ENCODE data around the gene FCRL2.

DNA sequence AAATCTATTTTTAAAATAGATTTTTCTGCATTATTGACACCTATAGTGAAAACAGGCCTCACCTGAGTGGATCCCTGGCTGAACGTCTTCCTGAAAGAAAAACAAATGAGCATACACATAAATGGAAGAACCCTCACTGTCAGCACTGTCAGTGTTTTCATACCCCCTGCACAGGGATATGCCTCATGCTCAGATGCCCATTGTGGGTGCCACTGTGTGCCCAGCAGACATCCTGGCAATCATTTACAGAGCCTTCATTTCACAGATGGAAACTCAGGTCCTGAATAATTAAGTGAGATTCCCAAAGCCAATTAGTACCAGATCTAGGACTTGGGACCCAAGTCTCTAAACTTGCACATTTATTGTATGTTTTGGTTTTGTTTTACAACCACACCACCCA, 23.1 kb upstream of the FCRL2 start:
- TF ChIP-seq, protein P1, sequence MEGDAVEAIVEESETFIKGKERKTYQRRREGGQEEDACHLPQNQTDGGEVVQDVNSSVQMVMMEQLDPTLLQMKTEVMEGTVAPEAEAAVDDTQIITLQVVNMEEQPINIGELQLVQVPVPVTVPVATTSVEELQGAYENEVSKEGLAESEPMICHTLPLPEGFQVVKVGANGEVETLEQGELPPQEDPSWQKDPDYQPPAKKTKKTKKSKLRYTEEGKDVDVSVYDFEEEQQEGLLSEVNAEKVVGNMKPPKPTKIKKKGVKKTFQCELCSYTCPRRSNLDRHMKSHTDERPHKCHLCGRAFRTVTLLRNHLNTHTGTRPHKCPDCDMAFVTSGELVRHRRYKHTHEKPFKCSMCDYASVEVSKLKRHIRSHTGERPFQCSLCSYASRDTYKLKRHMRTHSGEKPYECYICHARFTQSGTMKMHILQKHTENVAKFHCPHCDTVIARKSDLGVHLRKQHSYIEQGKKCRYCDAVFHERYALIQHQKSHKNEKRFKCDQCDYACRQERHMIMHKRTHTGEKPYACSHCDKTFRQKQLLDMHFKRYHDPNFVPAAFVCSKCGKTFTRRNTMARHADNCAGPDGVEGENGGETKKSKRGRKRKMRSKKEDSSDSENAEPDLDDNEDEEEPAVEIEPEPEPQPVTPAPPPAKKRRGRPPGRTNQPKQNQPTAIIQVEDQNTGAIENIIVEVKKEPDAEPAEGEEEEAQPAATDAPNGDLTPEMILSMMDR (conservative IDR thresholded peaks at IDR 0.05; ENCODE audit: low read depth in 2 of 2), result no peak
- TF ChIP-seq CREB1 (CRISPR knock-in tag; IDR thresholded peaks at IDR 0.05; ENCODE audit: low read depth), result no peak
- TF ChIP-seq EZH2 (IDR thresholded peaks at IDR 0.05; ENCODE audit: low read depth, unreplicated experiment), result no peak
- TF ChIP-seq POLR2AphosphoS5 (IDR thresholded peaks at IDR 0.05; ENCODE audit: low read depth), result no peak
- no peak for TF ChIP-seq NANOG (IDR thresholded peaks at IDR 0.05; ENCODE audit: borderline replicate concordance)
- no peak for TF ChIP-seq EZH2phosphoT487 (IDR thresholded peaks at IDR 0.05; ENCODE audit: unreplicated experiment)
- TF ChIP-seq, protein P2, sequence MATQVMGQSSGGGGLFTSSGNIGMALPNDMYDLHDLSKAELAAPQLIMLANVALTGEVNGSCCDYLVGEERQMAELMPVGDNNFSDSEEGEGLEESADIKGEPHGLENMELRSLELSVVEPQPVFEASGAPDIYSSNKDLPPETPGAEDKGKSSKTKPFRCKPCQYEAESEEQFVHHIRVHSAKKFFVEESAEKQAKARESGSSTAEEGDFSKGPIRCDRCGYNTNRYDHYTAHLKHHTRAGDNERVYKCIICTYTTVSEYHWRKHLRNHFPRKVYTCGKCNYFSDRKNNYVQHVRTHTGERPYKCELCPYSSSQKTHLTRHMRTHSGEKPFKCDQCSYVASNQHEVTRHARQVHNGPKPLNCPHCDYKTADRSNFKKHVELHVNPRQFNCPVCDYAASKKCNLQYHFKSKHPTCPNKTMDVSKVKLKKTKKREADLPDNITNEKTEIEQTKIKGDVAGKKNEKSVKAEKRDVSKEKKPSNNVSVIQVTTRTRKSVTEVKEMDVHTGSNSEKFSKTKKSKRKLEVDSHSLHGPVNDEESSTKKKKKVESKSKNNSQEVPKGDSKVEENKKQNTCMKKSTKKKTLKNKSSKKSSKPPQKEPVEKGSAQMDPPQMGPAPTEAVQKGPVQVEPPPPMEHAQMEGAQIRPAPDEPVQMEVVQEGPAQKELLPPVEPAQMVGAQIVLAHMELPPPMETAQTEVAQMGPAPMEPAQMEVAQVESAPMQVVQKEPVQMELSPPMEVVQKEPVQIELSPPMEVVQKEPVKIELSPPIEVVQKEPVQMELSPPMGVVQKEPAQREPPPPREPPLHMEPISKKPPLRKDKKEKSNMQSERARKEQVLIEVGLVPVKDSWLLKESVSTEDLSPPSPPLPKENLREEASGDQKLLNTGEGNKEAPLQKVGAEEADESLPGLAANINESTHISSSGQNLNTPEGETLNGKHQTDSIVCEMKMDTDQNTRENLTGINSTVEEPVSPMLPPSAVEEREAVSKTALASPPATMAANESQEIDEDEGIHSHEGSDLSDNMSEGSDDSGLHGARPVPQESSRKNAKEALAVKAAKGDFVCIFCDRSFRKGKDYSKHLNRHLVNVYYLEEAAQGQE (IDR thresholded peaks at IDR 0.05; ENCODE audit: unreplicated experiment), result no peak
- no peak for TF ChIP-seq ZNF114 (CRISPR knock-in tag; IDR thresholded peaks at IDR 0.05)
- no peak for TF ChIP-seq JUNB (IDR thresholded peaks at IDR 0.05; ENCODE audit: unreplicated experiment)
- no peak for TF ChIP-seq ETS1 (IDR thresholded peaks at IDR 0.05)

Data from GM23338 (cell line).